Central memory CD8-positive, alpha-beta T cell (primary cell): ENCODE results near the gene PLEKHJ1.
A peak's percentile ranks its signal among the peaks of the same experiment; 100 is the strongest.

ENCODE experiments used
- ATAC-seq: fragments of 150-1000 bp; cut with Tn5 transposase; replicated peaks from 2 replicates; pipeline ENCODE4 v1.10.0; 2022; ENCODE audit warnings: mild to moderate bottlenecking, moderate FRiP score, moderate number of reproducible peaks; ENCODE audit not compliant: poor library complexity, severe bottlenecking; ENCODE audit errors: extremely low read depth
- DNase-seq, 2 donors: peaks; one replicate each; pipeline ENCODE4 v3.0.0; 2021; ENCODE audit warnings: low spot score in 2 of 2
- H3K27ac Mint-ChIP-seq: one replicate; pipeline ENCODE4 v1.8.0; 2022; ENCODE audit warnings: low read depth, mild to moderate bottlenecking, moderate library complexity, mixed read lengths
- H3K27me3 Mint-ChIP-seq: one replicate; pipeline ENCODE4 v1.8.0; 2022; ENCODE audit warnings: mixed read lengths
- H3K36me3 Mint-ChIP-seq: one replicate; pipeline ENCODE4 v1.8.0; 2022; ENCODE audit warnings: mild to moderate bottlenecking, moderate library complexity, mixed read lengths; ENCODE audit not compliant: insufficient read depth
- H3K4me1 Mint-ChIP-seq: one replicate; pipeline ENCODE4 v1.8.0; 2022; ENCODE audit warnings: mixed read lengths
- H3K4me3 Mint-ChIP-seq: one replicate; pipeline ENCODE4 v1.8.0; 2022; ENCODE audit warnings: mild to moderate bottlenecking, moderate library complexity, mixed read lengths
- H3K9me3 Mint-ChIP-seq: one replicate; pipeline ENCODE4 v1.8.0; 2022; ENCODE audit warnings: mixed read lengths

The PLEKHJ1 gene

DNA sequence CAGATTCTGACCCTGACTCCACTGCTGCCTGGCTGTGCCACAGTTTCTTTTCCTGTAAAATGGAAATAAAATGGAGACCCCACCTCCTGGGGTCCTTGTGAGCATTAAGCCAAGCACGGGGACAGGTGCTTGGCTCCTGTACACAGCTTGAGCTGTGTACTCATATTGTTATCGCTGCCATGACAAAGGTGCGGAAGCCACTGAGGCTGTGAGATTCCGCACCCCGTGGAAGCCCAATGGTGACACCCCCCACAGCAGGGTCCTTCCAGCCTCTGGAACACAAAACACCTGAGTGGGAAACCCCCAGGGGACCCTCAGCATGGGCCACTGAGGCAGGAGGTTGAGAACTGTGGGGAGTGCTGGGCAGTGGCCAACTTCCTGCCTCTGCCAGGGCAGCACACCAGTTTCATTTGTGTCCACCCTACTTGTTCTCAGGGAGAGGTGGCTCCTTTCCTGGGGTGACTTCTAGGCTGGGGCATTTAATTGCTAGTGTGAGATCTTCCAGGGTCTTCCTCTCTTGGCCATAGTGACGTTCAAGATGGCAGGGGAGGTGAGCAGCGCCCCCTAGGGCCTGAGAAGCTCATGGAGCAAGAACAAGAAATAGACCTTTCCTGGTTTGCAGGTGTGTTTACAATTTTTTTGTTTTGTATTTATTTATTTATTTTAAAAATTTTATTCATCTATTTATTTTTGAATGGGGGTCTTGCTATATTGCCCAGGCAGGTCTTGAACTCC lies 25.5 kb upstream of the PLEKHJ1 start:
- no peaks in the 10 kb centered on the region for H3K27me3 Mint-ChIP-seq
- H3K4me1 Mint-ChIP-seq, result peaks cover 22% of the 10 kb centered on the region
- no peak overlapping the region for H3K27ac Mint-ChIP-seq
- DNase-seq (no peak), ATAC-seq (no peak)
- H3K9me3 Mint-ChIP-seq, result no peaks in the 10 kb centered on the region
- H3K4me3 Mint-ChIP-seq, result peak overlapping the region; percentile 7
- peaks cover 7% of the 10 kb centered on the region for H3K36me3 Mint-ChIP-seq

DNA sequence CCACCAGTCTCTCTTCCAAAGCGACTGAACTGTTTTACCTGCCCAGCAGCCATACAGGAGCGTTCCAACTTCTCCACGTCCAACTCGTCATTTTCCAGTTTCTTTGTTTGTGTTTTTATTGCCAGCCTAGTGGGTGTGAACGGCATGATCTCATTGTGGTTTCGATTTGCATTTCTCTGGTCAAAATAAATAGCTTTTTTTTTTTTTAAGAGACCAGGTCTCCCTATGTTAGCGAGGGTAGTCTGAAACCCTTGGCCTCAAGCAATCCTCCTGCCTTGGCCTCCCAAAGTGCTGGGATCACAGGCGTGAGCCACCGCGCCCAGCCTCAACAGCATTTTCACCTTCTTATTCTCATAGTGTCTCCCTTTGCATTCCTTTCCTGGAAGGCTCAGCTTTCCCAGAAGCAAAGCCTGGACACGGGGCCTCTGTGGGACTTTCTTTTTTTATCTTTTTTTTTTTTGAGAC lies 24.2 kb upstream of the PLEKHJ1 start:
- peak overlapping the region; percentile 90 for H3K27ac Mint-ChIP-seq
- peak overlapping the region; percentile 75 for H3K4me3 Mint-ChIP-seq
- ATAC-seq (peak; percentile 39), DNase-seq (no peak)
- peaks cover 19% of the 10 kb centered on the region for H3K4me1 Mint-ChIP-seq
- no peaks in the 10 kb centered on the region for H3K27me3 Mint-ChIP-seq
- peaks cover 7% of the 10 kb centered on the region for H3K36me3 Mint-ChIP-seq
- H3K9me3 Mint-ChIP-seq, result no peaks in the 10 kb centered on the region

DNA sequence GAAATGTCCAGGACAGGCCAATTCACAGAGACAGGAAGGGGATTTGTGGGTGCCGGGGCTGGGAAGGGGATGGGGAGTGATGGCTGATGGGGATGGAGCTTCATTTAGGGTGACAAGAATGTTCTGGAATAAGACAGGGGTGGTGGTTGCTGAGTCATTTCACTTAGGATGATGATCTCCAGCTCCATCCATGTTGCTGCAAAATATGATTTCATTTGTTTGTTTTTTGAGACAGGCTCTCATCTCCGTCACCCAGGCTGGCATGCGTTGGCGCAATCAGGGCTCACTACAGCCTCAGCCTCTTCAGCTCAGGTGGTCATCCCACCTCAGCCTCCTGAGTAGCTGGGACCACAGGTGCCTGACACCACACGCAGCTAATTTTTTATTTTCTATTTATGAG lies 23.2 kb upstream of the PLEKHJ1 start:
- ATAC-seq, result no peak
- no peaks in the 10 kb centered on the region for H3K27me3 Mint-ChIP-seq

DNA sequence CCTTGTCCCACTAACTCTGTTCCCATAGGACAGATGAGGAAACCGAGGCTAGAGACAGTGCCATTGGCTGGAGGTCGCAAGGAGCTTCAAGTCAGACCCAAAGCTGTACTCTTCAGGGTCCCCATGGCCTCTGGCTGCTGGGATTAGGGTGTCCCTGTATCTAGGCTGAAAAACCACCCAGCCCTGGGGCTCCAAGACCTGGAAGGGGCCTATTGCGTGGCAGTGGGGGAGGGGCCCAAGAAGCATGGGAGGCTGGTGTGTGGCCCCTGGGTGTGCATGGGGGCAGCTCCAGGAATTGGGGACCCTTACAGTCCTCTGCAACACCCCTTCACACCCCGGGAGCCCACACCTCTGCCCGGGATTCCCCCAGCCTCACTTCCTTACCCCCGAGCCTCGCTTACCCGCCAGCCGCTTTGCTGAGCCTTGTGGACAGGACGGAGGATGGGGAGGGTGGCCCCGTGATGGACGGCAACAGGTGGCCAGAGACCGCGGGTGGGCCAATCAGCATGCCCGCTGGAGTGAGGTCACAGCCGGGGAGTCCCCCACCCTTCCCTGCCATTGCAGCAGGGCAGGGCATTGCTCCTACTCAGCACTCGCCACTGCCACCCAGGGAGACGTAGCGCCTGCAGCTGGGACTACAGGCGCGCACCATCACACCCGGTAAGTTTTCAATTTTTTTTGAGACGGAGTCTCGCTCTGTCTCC lies 20.0 kb upstream of the PLEKHJ1 start, which contains the start of gene JSRP1:
Gene JSRP1, minus strand, starts transcription at position 436 of the 704 bp plus-strand sequence. CDS start 1,103 bp downstream, outside the sequence.
- Mint-ChIP-seq H3K4me1 (peaks cover 19% of the 10 kb centered on the region), H3K4me3 (peak within 1 kb of the TSS; percentile 37), H3K27ac (peak within 1 kb of the TSS; percentile 95), H3K27me3 (no peaks in the 10 kb centered on the region), H3K9me3 (no peaks in the 10 kb centered on the region), H3K36me3 (peaks cover 16% of the 10 kb centered on the region)
- ATAC-seq (no peak), DNase-seq (no peak)

More for the DNA sequence above, 23.2 kb upstream of the PLEKHJ1 start:
- peak overlapping the region; percentile 90 for H3K27ac Mint-ChIP-seq
- peaks cover 7% of the 10 kb centered on the region for H3K36me3 Mint-ChIP-seq
- H3K4me3 Mint-ChIP-seq, result no peak overlapping the region
- DNase-seq, result no peak
- H3K4me1 Mint-ChIP-seq, result peaks cover 19% of the 10 kb centered on the region
- H3K9me3 Mint-ChIP-seq, result no peaks in the 10 kb centered on the region

DNA sequence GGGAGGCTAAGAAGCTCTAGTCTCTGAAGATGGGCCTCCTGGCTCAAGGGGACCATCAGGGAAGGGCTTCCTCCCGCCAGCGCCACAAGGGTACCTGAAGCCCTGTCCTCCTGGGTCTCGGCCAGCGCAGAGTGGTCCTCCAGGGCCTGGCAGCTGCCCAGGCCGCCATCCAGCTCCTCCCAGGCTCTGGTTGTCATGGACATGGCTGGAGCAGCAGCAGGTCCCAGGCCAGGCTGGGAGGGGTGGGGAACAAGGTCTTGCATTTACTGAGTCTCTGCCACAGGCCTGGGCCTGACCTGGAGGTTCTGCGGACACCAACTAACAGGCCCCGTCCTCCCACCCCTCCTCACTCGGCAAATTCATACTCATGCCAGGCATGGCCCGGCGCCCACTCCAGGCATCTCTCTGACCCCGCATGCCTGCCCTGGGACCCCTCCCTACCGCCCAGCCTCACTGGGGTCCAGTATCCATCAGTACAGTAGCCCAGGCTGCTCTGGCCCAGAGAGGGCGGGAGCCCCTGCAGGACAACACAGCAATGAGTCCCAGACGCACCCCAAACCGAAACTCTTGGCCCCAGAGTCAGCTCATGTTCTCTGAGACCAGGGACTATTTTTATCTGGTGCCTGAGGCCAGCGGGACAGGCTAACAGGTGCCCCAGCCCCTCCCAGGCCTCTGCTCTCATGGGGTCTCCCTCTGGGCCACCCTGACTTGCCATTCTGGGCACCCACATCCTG lies 19.1 kb upstream of the PLEKHJ1 start:
- Mint-ChIP-seq H3K9me3 (no peaks in the 10 kb centered on the region), H3K4me1 (peaks cover 15% of the 10 kb centered on the region), H3K27ac (no peak overlapping the region), H3K4me3 (peak overlapping the region; percentile 37), H3K27me3 (no peaks in the 10 kb centered on the region), H3K36me3 (peaks cover 16% of the 10 kb centered on the region)
- DNase-seq (no peak), ATAC-seq (no peak)

DNA sequence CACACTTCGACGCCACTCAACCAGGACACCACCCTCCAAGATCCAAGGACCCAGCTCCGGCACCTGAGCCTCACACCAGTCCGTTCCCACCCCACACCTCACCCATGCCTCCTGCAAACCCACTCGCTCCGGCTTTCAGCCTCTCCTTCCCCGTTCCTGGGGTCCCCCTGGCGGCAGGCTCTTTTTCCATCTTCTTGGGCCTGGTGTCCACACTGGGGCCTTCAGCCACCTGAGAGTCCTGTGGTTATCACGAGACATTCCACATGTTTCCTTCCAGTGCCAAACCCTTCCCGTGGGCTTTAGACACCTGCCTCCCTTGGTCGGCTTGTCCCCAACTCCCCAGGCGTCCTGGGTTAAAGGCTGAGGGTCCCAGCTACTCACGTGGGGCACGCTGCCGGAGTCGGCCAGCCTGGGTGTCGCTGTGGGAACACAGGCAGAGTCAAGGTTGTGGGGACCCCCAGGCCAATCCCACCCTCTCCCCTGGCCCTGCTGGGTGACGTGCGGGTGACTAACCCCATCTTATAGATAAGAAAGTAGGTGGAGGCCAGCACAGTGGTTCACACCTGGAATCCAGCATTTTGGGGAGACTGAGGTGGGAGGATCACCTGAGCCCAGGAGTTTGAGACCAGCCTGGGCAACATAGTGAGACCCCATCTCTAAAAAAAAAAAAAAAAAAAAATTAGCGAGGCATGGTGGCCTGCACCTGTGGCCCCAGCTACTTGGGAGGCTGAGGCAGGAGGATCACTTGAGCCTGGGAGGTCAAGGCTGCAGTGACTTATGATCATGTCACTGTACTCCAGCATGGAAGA lies 18.1 kb upstream of the PLEKHJ1 start:
- Mint-ChIP-seq H3K4me3 (peak overlapping the region; percentile 67), H3K9me3 (no peaks in the 10 kb centered on the region), H3K27ac (no peak overlapping the region), H3K36me3 (peaks cover 14% of the 10 kb centered on the region), H3K4me1 (peaks cover 8% of the 10 kb centered on the region), H3K27me3 (no peaks in the 10 kb centered on the region)
- ATAC-seq (no peak), DNase-seq (no peak)

DNA sequence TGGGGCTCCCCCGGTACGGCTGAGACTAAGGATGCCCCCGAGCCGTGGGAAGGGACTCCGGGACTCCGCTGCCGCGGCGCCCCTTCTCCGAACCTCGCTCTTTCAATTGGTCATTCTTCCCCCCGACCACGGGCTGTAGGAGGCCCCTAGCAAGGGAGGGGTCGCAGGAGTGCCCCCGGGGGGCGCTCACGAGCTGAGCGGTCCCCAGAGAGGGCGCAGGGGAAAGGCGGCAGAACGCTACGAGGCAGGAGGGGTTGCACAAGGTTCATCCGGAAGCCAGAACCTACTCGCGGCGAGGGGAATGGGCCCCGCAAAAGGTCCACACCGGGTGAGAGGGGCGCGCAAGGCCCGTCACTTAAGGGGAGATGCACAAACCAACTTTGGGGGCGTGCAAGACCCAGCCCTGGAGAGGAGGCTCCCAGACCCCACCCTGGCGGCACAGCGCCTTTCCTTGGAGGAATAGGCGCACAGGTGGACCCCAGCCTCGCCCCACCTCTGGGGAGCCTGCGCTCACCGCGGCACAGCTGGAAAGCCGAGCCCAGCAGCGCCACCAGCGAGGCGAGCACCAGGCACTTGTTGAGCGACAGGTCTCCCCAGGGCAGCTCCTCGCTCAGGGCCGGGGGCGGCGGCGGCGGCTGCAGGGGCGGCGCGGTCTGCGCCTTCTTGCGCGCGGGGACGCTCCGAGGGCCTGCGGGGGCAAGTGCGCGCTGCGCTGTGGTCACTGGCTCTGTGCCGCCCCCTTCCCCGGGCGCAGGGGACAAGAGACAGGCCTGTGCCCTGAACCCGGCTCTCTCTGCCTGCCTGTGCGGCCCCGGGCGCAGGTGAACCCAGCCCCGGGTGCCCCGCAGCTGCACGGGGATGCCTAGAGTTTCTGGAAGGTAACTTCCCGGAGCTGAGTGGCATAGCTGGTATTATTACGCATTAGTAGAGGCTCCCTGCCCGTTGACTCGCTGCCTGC lies 17.3 kb upstream of the PLEKHJ1 start:
- Mint-ChIP-seq H3K4me3 (peak overlapping the region; percentile 67), H3K36me3 (peaks cover 16% of the 10 kb centered on the region), H3K27ac (no peak overlapping the region), H3K9me3 (no peaks in the 10 kb centered on the region), H3K27me3 (no peaks in the 10 kb centered on the region), H3K4me1 (peaks cover 4% of the 10 kb centered on the region)
- ATAC-seq, result no peak
- DNase-seq, result peak in 1 of 2 donors; percentile 31

DNA sequence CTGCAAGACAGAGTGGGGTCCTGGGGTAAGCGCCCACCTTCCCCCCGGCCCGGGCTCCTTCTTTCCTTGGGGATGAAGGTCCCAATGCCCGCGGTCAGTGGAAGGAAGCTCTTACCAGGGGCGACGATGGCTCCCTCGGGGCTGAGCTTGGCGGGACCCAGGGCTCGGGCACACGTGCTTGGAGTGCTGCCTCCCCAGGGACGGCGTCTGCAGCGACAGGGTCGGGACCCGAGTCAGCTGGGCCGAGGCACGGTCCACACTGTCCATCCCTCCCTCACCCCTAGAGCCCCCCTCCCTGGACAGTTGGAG lies 16.6 kb upstream of the PLEKHJ1 start:
- Mint-ChIP-seq H3K27me3 (no peaks in the 10 kb centered on the region), H3K27ac (peak overlapping the region; percentile 32)
- ATAC-seq, result no peak

DNA sequence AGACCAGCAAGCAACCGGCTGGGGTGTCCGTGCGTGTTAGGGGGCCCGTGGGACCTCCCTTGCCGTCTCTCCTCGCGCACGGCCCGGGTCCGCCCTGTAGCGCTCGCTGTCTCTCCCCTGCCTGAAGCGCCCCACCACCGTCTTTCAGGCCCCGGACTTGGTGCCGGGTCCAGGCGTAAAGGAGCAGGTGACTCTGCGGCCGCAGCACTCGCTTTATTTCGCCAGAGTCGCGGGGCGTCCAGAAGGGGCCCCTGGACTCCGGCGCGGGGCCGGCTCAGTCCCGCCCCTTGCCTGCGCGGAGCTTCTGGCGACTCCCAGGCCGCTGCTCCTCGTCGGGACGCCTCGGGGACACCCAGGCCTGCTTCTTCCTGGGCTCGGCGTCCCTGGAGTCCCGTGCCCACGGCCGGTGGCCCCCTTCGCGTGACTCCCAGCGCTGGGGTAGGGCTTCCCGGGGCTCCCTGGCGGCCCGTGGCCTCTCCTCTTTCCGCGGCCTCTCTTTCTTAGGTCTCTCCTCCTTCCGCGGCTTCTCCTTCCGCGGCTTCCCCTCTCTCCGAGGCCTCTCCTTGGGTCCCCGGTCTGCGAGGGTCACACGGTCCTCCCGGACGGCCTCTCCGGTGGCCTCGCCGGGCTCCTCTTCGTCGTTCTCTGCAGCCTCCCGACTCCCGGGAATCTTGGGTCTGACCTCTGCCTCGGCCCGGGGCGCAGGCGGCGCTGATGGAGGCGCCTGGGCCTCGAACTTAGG lies 16.1 kb upstream of the PLEKHJ1 start:
- Mint-ChIP-seq H3K36me3 (peaks cover 21% of the 10 kb centered on the region), H3K27me3 (no peaks in the 10 kb centered on the region), H3K4me1 (no peaks in the 10 kb centered on the region), H3K9me3 (no peaks in the 10 kb centered on the region), H3K27ac (peak overlapping the region; percentile 32), H3K4me3 (peak overlapping the region; percentile 67)
- DNase-seq (no peak), ATAC-seq (no peak)

More for the DNA sequence above, 16.6 kb upstream of the PLEKHJ1 start:
- Mint-ChIP-seq H3K9me3 (no peaks in the 10 kb centered on the region), H3K4me3 (peak overlapping the region; percentile 67), H3K36me3 (peaks cover 17% of the 10 kb centered on the region), H3K4me1 (no peaks in the 10 kb centered on the region)
- no peak for DNase-seq

DNA sequence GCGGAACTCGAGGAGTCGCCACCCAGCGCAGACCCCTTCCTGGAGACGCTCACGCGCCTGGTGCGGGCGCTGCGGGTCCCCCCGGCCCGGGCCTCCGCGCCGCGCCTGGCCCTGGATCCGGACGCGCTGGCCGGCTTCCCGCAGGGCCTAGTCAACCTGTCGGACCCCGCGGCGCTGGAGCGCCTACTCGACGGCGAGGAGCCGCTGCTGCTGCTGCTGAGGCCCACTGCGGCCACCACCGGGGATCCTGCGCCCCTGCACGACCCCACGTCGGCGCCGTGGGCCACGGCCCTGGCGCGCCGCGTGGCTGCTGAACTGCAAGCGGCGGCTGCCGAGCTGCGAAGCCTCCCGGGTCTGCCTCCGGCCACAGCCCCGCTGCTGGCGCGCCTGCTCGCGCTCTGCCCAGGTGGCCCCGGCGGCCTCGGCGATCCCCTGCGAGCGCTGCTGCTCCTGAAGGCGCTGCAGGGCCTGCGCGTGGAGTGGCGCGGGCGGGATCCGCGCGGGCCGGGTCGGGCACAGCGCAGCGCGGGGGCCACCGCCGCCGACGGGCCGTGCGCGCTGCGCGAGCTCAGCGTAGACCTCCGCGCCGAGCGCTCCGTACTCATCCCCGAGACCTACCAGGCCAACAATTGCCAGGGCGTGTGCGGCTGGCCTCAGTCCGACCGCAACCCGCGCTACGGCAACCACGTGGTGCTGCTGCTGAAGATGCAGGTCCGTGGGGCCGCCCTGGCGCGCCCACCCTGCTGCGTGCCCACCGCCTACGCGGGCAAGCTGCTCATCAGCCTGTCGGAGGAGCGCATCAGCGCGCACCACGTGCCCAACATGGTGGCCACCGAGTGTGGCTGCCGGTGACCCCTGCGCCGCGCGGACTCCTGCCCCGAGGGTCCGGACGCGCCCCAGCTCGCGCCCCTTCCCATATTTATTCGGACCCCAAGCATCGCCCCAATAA lies 15.3 kb upstream of the PLEKHJ1 start:
- Mint-ChIP-seq H3K9me3 (no peaks in the 10 kb centered on the region), H3K27me3 (no peaks in the 10 kb centered on the region), H3K27ac (no peak overlapping the region), H3K36me3 (peaks cover 27% of the 10 kb centered on the region), H3K4me3 (peak overlapping the region; percentile 67), H3K4me1 (no peaks in the 10 kb centered on the region)
- DNase-seq, result no peak
- peak; percentile 21 for ATAC-seq
